ENCODE measurements around the gene PSMA7. TPM values are rescaled to one million over a fixed set of nuclear protein-coding genes. Genes with fewer than 3 reads are reported as not detected.
A peak's percentile ranks its signal among the peaks of the same experiment; 100 is the strongest.

The PSMA7 gene
- total and polyA plus RNA-seq, 2 of the 8 experiments (the other 6 are each of a cell fraction or from before 2014, with no cell fraction given), result 361 to 648 TPM

- no peak for DNase-seq (ENCODE audit: low read depth in 1 of 2, low spot score in 2 of 2)
These were observed 38.9 kb downstream of the PSMA7 start for GRCh38 chr20:62104234-62104789.

More at GRCh38 chr20:62104234-62104789, 38.9 kb downstream of the PSMA7 start:
- ChIA-PET CTCF (ENCODE audit: partially characterized antibody) (interaction anchor here (1.3 kb wide), 1 partner anchor 33 kb away, joined by 3 read pairs; no protein-coding TSS in a partner anchor), POLR2A (ENCODE audit: partially characterized antibody) (interaction anchor here (0.6 to 4.4 kb wide), 3 partner anchors 17 to 208 kb away, joined by 4 to 30 read pairs (median 9); partner anchors contain the start of gene LSM14B)
- Histone ChIP-seq H3K36me3 (ENCODE audit: control insufficient read depth in 2 of 4, insufficient read depth in 4 of 4, low read length in 3 of 4) (no peaks in the 10 kb centered on the region), H3K79me2 (ENCODE audit: control insufficient read depth in 1 of 2, insufficient read depth in 2 of 2, low read length in 2 of 2) (no peaks in the 10 kb centered on the region), H3K23me2 (ENCODE audit: low read depth, low read length) (peaks cover 4% of the 10 kb centered on the region; the same call in 1 of the 2 replicates), H2BK15ac (ENCODE audit: low read length) (no peak overlapping the region), H4K5ac (ENCODE audit: insufficient read length, low read depth, low read length) (no peak overlapping the region), H3K18ac (ENCODE audit: extremely low read depth, low read length) (no peak overlapping the region), H3K56ac (replicated peaks; ENCODE audit: insufficient read length, low read depth, low read length) (no peak overlapping the region), H2BK5ac (ENCODE audit: low read depth, low read length) (no peak overlapping the region), H3K27me3 (replicated peaks in 1 of 4; ENCODE audit: control insufficient read depth in 3 of 4, extremely low read depth in 1 of 4, insufficient read depth in 3 of 4, low read length in 3 of 4) (peaks cover 0 to 3% (median under 1%) of the 10 kb centered on the region in 4 experiments; a peak in 2 of 7 replicates), H4K20me1 (replicated peaks in 1 of 2; ENCODE audit: control insufficient read depth in 1 of 2, insufficient read depth in 2 of 2, low read length in 2 of 2) (no peaks in the 10 kb centered on the region), H2BK12ac (ENCODE audit: low read depth, low read length) (no peak overlapping the region), H3K4me3 (ENCODE audit: extremely low read depth in 1 of 4, insufficient read depth in 2 of 4, low read depth in 3 of 4, low read length in 4 of 4) (no peak overlapping the region), H3K27ac (ENCODE audit: low read depth, low read length) (no peak overlapping the region), H2AK5ac (ENCODE audit: low read depth, low read length) (no peak overlapping the region), H3K9ac (replicated peaks in 1 of 4; ENCODE audit: extremely low read depth in 1 of 4, low read depth in 3 of 4, low read length in 3 of 4) (no peak overlapping the region), H3K79me1 (ENCODE audit: low read depth, low read length) (no peaks in the 10 kb centered on the region), H3K4me2 (ENCODE audit: insufficient read depth in 1 of 2, low read depth in 2 of 2, low read length in 2 of 2) (no peak overlapping the region), H4K91ac (replicated peaks; ENCODE audit: insufficient read length, low read length) (peak overlapping the region; percentile 40), H3K9me3 (ENCODE audit: insufficient read depth in 2 of 2, low read depth in 1 of 2, low read length in 1 of 2) (peaks cover 10 to 24% of the 10 kb centered on the region in 2 experiments), H2BK20ac (ENCODE audit: low read length) (no peak overlapping the region), H4K8ac (ENCODE audit: extremely low read depth, insufficient read depth, low read length) (no peak overlapping the region), H2AFZ (ENCODE audit: low read length) (no peak overlapping the region), H3K4ac (replicated peaks; ENCODE audit: insufficient read length, low read depth, low read length) (no peak overlapping the region), H2BK120ac (replicated peaks; ENCODE audit: low read depth, low read length) (no peak overlapping the region), H3K23ac (ENCODE audit: insufficient read length) (no peak overlapping the region), H3K14ac (ENCODE audit: insufficient read length) (no peak overlapping the region), H3K4me1 (replicated peaks in 1 of 4; ENCODE audit: control insufficient read depth in 3 of 4, insufficient read depth in 4 of 4, low read length in 3 of 4) (no peaks in the 10 kb centered on the region; a peak in 1 of 7 replicates)
- TF ChIP-seq NANOG (IDR thresholded peaks at IDR 0.05; ENCODE audit: insufficient read depth, low read depth, low read length, poor library complexity, severe bottlenecking) (no peak), SUZ12 (IDR thresholded peaks at IDR 0.05; ENCODE audit: low read length) (no peak), E2F6 (IDR thresholded peaks at IDR 0.05) (no peak), SIX5 (IDR thresholded peaks at IDR 0.05; ENCODE audit: low read depth, low read length) (no peak)
- no peak for FAIRE-seq
- 91% methylated on average over 12 of the region's 15 CpGs; no CpG with 5 or more reads in 1 of the 2 experiments for WGBS, 2 experiments (ENCODE audit: extremely low coverage in 1 of 2, insufficient coverage in 1 of 2, insufficient read length in 1 of 2, insufficient replicate concordance in 2 of 2, low coverage in 1 of 2, low lambda C conversion rate in 2 of 2, missing lambda C conversion rate in 1 of 2)
